ENCODE results near the gene ARL15. TPM values are rescaled to one million over a fixed set of nuclear protein-coding genes. Genes with fewer than 3 reads are reported as not detected.
A peak's percentile ranks its signal among the peaks of the same experiment; 100 is the strongest.

ARL15 gene
- total and polyA plus RNA-seq, 2 of the 8 experiments (the other 6 are each of a cell fraction or from before 2014, with no cell fraction given): 9.9 to 21.2 TPM

GRCh38 chr5:53908757-53909156 lies 401.6 kb downstream of the ARL15 start:
- FAIRE-seq: peak; percentile 24
- TF ChIP-seq POLR2A (IDR thresholded peaks at IDR 0.05; ENCODE audit: control extremely low read depth in 1 of 2, low read depth in 2 of 2, low read length in 2 of 2): no peak
- TF ChIP-seq NANOG (IDR thresholded peaks at IDR 0.05; ENCODE audit: insufficient read depth, low read depth, low read length, poor library complexity, severe bottlenecking): no peak
- no peak for TF ChIP-seq JUN (IDR thresholded peaks at IDR 0.05; ENCODE audit: low read depth, low read length)
- no peak for TF ChIP-seq EZH2 (IDR thresholded peaks at IDR 0.05; ENCODE audit: low read depth, low read length, severe bottlenecking)
- no peak for TF ChIP-seq RFX5 (IDR thresholded peaks at IDR 0.05; ENCODE audit: borderline replicate concordance, low read depth, low read length)
- H4K20me1 ChIP-seq (replicated peaks in 1 of 2; ENCODE audit: control insufficient read depth in 1 of 2, insufficient read depth in 2 of 2, low read length in 2 of 2): no peaks in the 10 kb centered on the region
- no peak overlapping the region for H3K18ac ChIP-seq (ENCODE audit: extremely low read depth, low read length)
- no peaks in the 10 kb centered on the region for H3K4me1 ChIP-seq (replicated peaks in 1 of 4; ENCODE audit: control insufficient read depth in 3 of 4, insufficient read depth in 4 of 4, low read length in 3 of 4)
- H2AFZ ChIP-seq (ENCODE audit: low read length): no peak overlapping the region
- H2BK12ac ChIP-seq (ENCODE audit: low read depth, low read length): no peak overlapping the region
- no peak overlapping the region for H2BK20ac ChIP-seq (ENCODE audit: low read length)
- H4K91ac ChIP-seq (replicated peaks; ENCODE audit: insufficient read length, low read length): no peak overlapping the region
- ChIA-PET CTCF (ENCODE audit: partially characterized antibody) (interaction anchor here (0.7 kb wide), 1 partner anchor 23 kb away, joined by 3 read pairs; no protein-coding TSS in a partner anchor), POLR2A (ENCODE audit: partially characterized antibody) (no interaction called here)
- no peak for DNase-seq (ENCODE audit: low read depth in 1 of 2, low spot score in 2 of 2)
- no peak overlapping the region for H2BK15ac ChIP-seq (ENCODE audit: low read length)
- H3K9ac ChIP-seq (replicated peaks in 1 of 4; ENCODE audit: extremely low read depth in 1 of 4, low read depth in 3 of 4, low read length in 3 of 4): no peak overlapping the region
- 92% methylated on average over 2 of the region's 2 CpGs; no CpG with 5 or more reads in 1 of the 2 experiments for WGBS, 2 experiments (ENCODE audit: extremely low coverage in 1 of 2, insufficient coverage in 1 of 2, insufficient read length in 1 of 2, insufficient replicate concordance in 2 of 2, low coverage in 1 of 2, low lambda C conversion rate in 2 of 2, missing lambda C conversion rate in 1 of 2)
- H4K5ac ChIP-seq (ENCODE audit: insufficient read length, low read depth, low read length): no peak overlapping the region
- no peaks in the 10 kb centered on the region for H3K9me3 ChIP-seq (ENCODE audit: insufficient read depth in 2 of 2, low read depth in 1 of 2, low read length in 1 of 2)
- no peaks in the 10 kb centered on the region for H3K36me3 ChIP-seq (ENCODE audit: control insufficient read depth in 2 of 4, insufficient read depth in 4 of 4, low read length in 3 of 4)
- H4K8ac ChIP-seq (ENCODE audit: extremely low read depth, insufficient read depth, low read length): no peak overlapping the region
- H3K14ac ChIP-seq (ENCODE audit: insufficient read length): no peak overlapping the region
- H3K4me3 ChIP-seq (ENCODE audit: extremely low read depth in 1 of 4, insufficient read depth in 2 of 4, low read depth in 3 of 4, low read length in 4 of 4): no peak overlapping the region
- no peaks in the 10 kb centered on the region for H3K23me2 ChIP-seq (ENCODE audit: low read depth, low read length)
- H3K27me3 ChIP-seq (replicated peaks in 1 of 4; ENCODE audit: control insufficient read depth in 3 of 4, extremely low read depth in 1 of 4, insufficient read depth in 3 of 4, low read length in 3 of 4): no peaks in the 10 kb centered on the region
- H3K23ac ChIP-seq (ENCODE audit: insufficient read length): no peak overlapping the region
- H3K79me1 ChIP-seq (ENCODE audit: low read depth, low read length): no peaks in the 10 kb centered on the region
- no peak overlapping the region for H3K56ac ChIP-seq (replicated peaks; ENCODE audit: insufficient read length, low read depth, low read length)
- H3K79me2 ChIP-seq (ENCODE audit: control insufficient read depth in 1 of 2, insufficient read depth in 2 of 2, low read length in 2 of 2): no peaks in the 10 kb centered on the region
- H3K27ac ChIP-seq (ENCODE audit: low read depth, low read length): no peak overlapping the region
- H2AK5ac ChIP-seq (ENCODE audit: low read depth, low read length): no peak overlapping the region
- no peak overlapping the region for H3K4me2 ChIP-seq (ENCODE audit: insufficient read depth in 1 of 2, low read depth in 2 of 2, low read length in 2 of 2)
- H3K4ac ChIP-seq (replicated peaks; ENCODE audit: insufficient read length, low read depth, low read length): no peak overlapping the region
- H2BK5ac ChIP-seq (ENCODE audit: low read depth, low read length): no peak overlapping the region
- H2BK120ac ChIP-seq (replicated peaks; ENCODE audit: low read depth, low read length): no peak overlapping the region

All from H1 (cell line).